Cardiac fibroblast (primary cell): ENCODE data around the gene APEH.

Experiments used
- DNase-seq, 2 donors: peaks; one replicate each; pipeline versions ENCODE4 v3.0.0 to v3.0.0-alpha.2; 2010; ENCODE audit warnings: low read depth in 2 of 2
- H3K4me3 ChIP-seq, 2 donors: replicated peaks in 1 of 2; 1 replicate in 1 of 2; 2 replicates in 1 of 2; pipeline ENCODE4 v1.5.1; 2011; ENCODE audit warnings: low read depth in 2 of 2, low read length in 2 of 2, mild to moderate bottlenecking in 2 of 2, moderate library complexity in 1 of 2
- TF ChIP-seq, protein P1 (sequence below): IDR thresholded peaks from one replicate; pipeline ENCODE4 v1.5.1; 2011; ENCODE audit warnings: low read depth, mild to moderate bottlenecking, low read length, inconsistent platforms

Gene APEH

DNA sequence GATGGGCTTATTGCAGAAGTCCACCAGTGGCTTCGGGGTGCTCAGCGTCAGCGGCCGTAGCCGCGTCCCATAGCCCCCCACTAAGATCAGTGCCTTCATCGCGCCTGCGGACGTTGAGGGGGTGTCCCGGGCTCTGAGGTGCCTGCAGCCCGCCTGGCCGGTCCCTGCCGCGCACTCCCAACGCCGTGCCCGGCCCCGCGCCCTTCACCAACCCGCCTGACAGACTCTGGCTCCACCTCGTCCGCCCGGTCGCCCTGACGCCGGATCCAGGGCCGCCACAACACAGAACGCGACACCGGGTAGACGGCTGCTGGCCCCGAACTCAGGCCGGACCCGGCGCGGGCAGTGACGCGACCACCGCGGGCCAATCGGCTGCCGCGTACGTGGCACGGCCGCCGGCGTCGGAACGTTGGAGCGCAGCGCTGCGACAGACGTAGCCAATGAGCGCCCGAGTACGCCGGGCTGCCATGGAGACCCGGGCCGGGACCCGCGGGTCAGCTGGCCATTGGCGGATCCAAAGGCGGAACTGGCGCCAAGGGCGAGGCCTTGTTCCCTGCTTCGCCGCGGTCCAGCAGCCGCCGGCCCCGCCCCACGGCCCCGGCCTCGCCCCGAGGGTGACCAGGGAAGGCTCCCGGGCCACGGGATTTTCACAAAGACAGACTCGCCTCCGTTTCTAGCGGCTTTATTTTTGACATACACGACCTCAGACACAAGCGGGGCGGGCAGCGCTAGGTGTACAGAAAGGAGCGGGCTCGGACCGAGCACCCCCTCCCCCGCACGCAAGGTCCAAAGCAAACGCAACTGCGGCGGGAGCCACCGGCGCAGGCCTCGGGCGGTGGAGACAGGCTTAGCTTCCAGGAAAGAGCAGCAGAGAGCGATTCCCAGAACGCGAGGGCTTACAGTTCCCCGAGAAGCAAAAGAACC lies 49.7 kb downstream of the APEH start, which contains the start of gene GMPPB:
Gene GMPPB, minus strand, starts transcription at position 324 of the 924 bp plus-strand sequence. Its CDS starts 225 bp downstream, at position 99.
- H3K4me3 ChIP-seq = peak within 1 kb of the TSS; percentile 99
- peak; percentile 97 to 98 for DNase-seq
- TF ChIP-seq, protein P1, sequence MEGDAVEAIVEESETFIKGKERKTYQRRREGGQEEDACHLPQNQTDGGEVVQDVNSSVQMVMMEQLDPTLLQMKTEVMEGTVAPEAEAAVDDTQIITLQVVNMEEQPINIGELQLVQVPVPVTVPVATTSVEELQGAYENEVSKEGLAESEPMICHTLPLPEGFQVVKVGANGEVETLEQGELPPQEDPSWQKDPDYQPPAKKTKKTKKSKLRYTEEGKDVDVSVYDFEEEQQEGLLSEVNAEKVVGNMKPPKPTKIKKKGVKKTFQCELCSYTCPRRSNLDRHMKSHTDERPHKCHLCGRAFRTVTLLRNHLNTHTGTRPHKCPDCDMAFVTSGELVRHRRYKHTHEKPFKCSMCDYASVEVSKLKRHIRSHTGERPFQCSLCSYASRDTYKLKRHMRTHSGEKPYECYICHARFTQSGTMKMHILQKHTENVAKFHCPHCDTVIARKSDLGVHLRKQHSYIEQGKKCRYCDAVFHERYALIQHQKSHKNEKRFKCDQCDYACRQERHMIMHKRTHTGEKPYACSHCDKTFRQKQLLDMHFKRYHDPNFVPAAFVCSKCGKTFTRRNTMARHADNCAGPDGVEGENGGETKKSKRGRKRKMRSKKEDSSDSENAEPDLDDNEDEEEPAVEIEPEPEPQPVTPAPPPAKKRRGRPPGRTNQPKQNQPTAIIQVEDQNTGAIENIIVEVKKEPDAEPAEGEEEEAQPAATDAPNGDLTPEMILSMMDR = no peak

DNA sequence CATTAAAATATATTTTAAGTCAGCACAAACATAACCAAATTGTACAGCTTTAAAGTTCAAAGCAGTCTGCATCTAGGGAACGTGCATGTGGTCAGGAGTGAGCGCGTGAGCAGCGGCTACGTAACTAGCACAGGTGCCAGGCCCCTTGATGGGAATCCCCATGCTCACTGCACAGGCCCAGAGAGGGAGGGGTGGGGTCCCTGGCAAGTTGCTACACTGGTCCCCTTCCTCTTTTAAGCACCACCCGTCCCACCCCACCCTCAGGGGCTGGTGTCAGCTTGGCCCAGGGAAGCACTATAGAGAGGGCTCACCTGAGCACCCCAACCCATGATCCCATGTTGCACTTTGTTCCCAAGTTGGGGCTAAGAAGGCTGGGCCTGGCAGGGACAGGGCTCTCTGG lies 50.4 kb downstream of the APEH start:
- TF ChIP-seq, protein P1 = no peak
- H3K4me3 ChIP-seq = peak overlapping the region in 1 of 2 donors; percentile 58
- DNase-seq = no peak

DNA sequence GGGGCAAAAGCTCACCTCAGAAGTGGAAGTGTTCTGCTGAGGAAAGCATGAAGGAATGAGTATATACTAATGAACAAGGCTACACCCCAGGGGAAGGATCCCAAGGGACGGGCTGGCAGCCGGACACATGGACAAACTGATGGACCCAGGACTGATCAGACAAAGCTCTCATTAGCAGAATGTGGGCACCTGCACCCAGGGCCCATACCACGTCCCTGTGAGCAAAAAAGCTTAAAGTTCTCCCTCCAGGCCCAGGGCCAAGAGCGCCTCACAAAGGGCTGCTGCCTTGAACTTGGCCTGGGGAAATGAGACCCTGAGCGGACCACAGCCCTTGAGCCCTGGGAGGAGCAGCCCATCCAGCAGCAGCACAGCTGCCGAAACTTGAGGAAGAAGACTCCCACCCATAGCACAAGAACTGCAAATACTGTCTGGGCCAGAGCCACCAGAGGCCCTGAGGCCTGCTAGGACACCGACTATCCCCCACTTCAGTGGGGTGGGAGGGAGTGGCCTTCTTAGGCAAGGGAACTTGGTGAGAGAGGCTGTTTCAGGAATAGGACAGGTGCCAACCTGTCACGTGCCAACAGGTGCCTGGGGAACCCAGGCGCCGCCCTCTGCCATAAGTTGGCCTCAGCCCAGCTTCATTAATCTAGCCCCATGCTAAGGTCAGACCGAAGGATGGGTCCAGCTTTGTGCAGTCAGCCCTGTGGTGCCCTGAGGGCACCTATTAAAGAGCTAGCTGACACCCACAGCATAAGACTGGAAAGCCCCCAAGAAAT lies 51.9 kb downstream of the APEH start:
- DNase-seq = no peak
- TF ChIP-seq, protein P1 = no peak
- H3K4me3 ChIP-seq = no peak overlapping the region

DNA sequence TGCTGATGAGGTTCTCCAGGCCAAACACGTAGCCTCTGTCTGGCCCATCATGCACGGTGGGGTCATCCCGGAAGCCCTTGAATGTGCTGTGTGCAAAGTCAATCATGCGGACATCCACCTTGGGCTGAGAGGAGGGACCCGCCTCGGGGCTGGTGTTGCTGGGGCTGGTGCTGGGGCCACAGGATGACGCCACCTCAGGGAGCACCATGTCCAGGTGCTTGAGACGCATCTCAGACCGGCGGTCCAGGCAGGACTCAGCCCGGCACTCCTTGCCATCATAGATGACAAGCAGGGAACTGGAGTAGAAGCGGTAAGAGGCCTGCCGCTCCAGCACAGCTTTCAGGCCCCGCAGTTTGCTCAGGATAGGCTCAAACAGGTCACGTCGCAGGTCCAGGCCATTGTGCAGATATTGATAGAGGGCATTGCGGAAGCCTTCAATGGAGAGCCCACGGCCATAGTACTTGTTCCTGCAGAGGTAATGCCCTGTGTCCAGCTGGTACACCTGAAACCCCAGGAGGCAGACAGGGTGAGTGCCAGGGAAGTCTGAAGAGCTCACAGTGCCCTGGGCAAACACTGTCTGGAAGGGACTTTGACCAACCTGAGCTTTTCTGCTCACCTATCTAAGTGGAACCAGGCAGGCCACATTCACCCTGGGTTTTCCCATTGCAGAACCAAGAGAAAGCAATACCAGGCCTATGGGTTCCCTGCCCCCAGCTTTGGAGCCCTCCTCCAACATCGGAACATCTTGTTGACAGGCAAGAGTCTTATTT lies 53.2 kb downstream of the APEH start:
- TF ChIP-seq, protein P1 = no peak
- DNase-seq = no peak
- no peak overlapping the region for H3K4me3 ChIP-seq

DNA sequence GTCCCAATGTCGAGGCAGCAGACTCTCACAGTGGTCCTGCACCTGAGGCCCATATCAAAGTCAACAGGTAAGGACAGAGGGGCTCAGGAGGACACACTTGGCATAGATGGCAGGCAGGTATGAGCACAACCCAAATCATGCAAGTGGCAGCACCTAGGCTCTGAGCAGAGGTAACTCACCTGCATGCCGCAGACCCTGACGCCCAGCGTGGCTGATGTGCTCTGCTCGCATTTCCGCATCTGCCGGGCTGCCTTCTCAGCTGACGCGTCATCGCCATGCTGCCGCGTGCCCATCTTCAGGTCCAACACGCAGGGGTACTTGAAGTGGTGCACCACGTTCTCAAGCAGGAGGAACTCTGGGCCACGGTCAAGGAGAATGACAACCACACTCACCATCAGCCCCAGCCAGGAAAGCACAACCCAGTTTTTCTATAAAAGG lies 53.8 kb downstream of the APEH start:
- H3K4me3 ChIP-seq = no peak overlapping the region

More for the DNA sequence above, 53.8 kb downstream of the APEH start:
- no peak for DNase-seq
- TF ChIP-seq, protein P1 = no peak
